Astrocyte (in vitro differentiated cells and primary cell): Measurements from ENCODE around the gene HLF. TPM values are rescaled to one million over a fixed set of nuclear protein-coding genes. Genes with fewer than 3 reads are reported as not detected.

Source experiments
- DNase-seq: peaks from one replicate; pipeline ENCODE4 v3.0.0-alpha.2; 2010; ENCODE audit warnings: low read depth
- FAIRE-seq: peaks from 2 replicates; lab custom pipeline; 2011; peaks lifted over from hg19 to GRCh38; lab: Jason Lieb, UNC
- H2AFZ ChIP-seq: 2 replicates; pipeline ENCODE4 v1.6.0; 2012; ENCODE audit warnings: low read depth, low read length, inconsistent platforms
- H3K27ac ChIP-seq: 2 replicates; pipeline ENCODE4 v1.5.1; 2011; ENCODE audit warnings: low read depth, low read length, inconsistent platforms
- H3K27me3 ChIP-seq: 2 replicates; pipeline ENCODE4 v1.6.0; 2011; ENCODE audit warnings: low read length, inconsistent platforms; ENCODE audit not compliant: insufficient read depth
- H3K36me3 ChIP-seq: 2 replicates; pipeline ENCODE4 v1.5.1; 2011; ENCODE audit warnings: low read length, inconsistent platforms; ENCODE audit not compliant: insufficient read depth
- H3K4me1 ChIP-seq: 2 replicates; pipeline ENCODE4 v1.5.1; 2011; ENCODE audit warnings: low read length, inconsistent platforms; ENCODE audit not compliant: insufficient read depth
- H3K4me2 ChIP-seq: 2 replicates; pipeline ENCODE4 v1.6.0; 2012; ENCODE audit warnings: low read length, inconsistent platforms
- H3K4me3 ChIP-seq: 2 replicates; pipeline ENCODE4 v1.5.1; 2011; ENCODE audit warnings: low read depth, mild to moderate bottlenecking, low read length, inconsistent platforms; ENCODE audit not compliant: insufficient read depth
- H3K79me2 ChIP-seq: 2 replicates; pipeline ENCODE4 v1.6.0; 2012; ENCODE audit warnings: mild to moderate bottlenecking, low read length, inconsistent platforms; ENCODE audit not compliant: insufficient read depth
- H3K9ac ChIP-seq: 2 replicates; pipeline ENCODE4 v1.6.0; 2012; ENCODE audit warnings: mild to moderate bottlenecking, low read length, inconsistent platforms
- H3K9me3 ChIP-seq: 2 replicates; pipeline ENCODE4 v1.5.1; 2012; ENCODE audit warnings: low read depth, mild to moderate bottlenecking, low read length, inconsistent platforms; ENCODE audit not compliant: insufficient read depth
- H4K20me1 ChIP-seq: 2 replicates; pipeline ENCODE4 v1.6.0; 2012; ENCODE audit warnings: low read length, inconsistent platforms; ENCODE audit not compliant: insufficient read depth
- H3K27ac Mint-ChIP-seq: one replicate; pipeline ENCODE4 v1.8.0; 2021; ENCODE audit warnings: mild to moderate bottlenecking, mixed read lengths; ENCODE audit not compliant: unreplicated experiment
- H3K27me3 Mint-ChIP-seq: one replicate; pipeline ENCODE4 v1.8.0; 2021; ENCODE audit warnings: low read depth, mixed read lengths; ENCODE audit not compliant: unreplicated experiment
- H3K36me3 Mint-ChIP-seq: one replicate; pipeline ENCODE4 v1.8.0; 2021; ENCODE audit warnings: low read depth, mixed read lengths; ENCODE audit not compliant: unreplicated experiment
- H3K4me1 Mint-ChIP-seq: one replicate; pipeline ENCODE4 v1.8.0; 2021; ENCODE audit warnings: low read depth, mixed read lengths; ENCODE audit not compliant: unreplicated experiment
- H3K4me3 Mint-ChIP-seq: one replicate; pipeline ENCODE4 v1.8.0; 2021; ENCODE audit warnings: mild to moderate bottlenecking, moderate library complexity, mixed read lengths; ENCODE audit not compliant: unreplicated experiment
- H3K9me3 Mint-ChIP-seq: one replicate; pipeline ENCODE4 v1.8.0; 2021; ENCODE audit warnings: mild to moderate bottlenecking, mixed read lengths; ENCODE audit not compliant: unreplicated experiment
- EZH2 ChIP-seq: IDR thresholded peaks from 2 replicates; pipeline ENCODE4 v1.6.1; 2012; ENCODE audit warnings: mild to moderate bottlenecking, low read length, inconsistent platforms; ENCODE audit not compliant: insufficient read depth
- total RNA-seq: library from RNA; stranded (reverse); gene quantifications from 2 replicates; pipeline ENCODE4 v1.2.1, GENCODE V29; 2021
- TF ChIP-seq, protein P1 (sequence below): IDR thresholded peaks from 2 replicates; pipeline ENCODE4 v1.5.1; 2011; ENCODE audit warnings: low read depth, mild to moderate bottlenecking, inconsistent platforms, low read length, moderate library complexity; ENCODE audit not compliant: insufficient read depth

Gene HLF
- total RNA-seq, 1 donor from 2014 or later, result not detected

DNA sequence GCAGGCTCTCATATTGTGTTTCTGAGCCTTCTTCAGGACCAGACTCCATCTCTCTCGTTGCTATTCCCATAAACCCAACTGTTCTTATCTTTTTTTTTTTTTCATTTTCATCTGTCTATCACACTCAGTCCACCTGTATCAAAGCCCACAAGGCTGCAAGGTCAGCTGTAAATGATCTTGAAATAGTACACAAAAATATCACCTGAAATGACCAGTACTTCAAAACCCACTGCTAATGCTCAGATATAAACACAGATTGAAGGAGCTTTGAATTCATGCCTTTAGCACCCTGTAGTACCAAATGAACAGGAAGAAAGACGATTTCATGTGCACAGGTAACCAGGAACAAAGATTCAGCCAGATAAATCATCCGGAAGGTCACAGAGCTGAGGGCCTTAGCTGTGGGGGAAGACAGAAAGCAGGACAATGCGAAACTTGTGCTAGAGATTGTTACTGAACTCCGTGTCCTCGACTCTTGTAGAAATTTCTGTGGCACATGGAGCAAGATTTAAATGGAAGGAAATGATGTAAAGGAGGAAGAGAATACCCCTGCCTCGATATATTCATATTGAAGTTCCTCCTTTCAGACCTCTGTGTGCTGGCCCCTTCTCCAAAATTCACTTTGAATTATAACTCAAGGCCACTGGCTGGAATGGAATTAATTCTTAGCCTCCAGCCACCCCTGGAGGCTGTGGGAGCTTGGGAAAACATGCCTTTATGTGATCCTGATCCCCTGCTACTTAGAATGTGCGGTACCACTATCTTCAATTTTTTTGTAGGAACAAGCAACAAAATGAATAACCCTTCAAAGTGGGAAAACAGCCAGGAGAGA lies 4.1 kb downstream of the HLF start:
- peaks cover 29% of the 10 kb centered on the region for H3K27me3 ChIP-seq
- no peak overlapping the region for H3K4me2 ChIP-seq
- FAIRE-seq (no peak), DNase-seq (no peak)
- H3K4me3 Mint-ChIP-seq, result no peak overlapping the region
- peaks cover 54% of the 10 kb centered on the region for H3K27me3 Mint-ChIP-seq
- H3K27ac Mint-ChIP-seq, result no peak overlapping the region
- no peaks in the 10 kb centered on the region for H3K36me3 ChIP-seq
- peaks cover 10% of the 10 kb centered on the region for H3K4me1 ChIP-seq
- no peak overlapping the region for H3K27ac ChIP-seq
- TF ChIP-seq EZH2, result no peak
- TF ChIP-seq, protein P1, sequence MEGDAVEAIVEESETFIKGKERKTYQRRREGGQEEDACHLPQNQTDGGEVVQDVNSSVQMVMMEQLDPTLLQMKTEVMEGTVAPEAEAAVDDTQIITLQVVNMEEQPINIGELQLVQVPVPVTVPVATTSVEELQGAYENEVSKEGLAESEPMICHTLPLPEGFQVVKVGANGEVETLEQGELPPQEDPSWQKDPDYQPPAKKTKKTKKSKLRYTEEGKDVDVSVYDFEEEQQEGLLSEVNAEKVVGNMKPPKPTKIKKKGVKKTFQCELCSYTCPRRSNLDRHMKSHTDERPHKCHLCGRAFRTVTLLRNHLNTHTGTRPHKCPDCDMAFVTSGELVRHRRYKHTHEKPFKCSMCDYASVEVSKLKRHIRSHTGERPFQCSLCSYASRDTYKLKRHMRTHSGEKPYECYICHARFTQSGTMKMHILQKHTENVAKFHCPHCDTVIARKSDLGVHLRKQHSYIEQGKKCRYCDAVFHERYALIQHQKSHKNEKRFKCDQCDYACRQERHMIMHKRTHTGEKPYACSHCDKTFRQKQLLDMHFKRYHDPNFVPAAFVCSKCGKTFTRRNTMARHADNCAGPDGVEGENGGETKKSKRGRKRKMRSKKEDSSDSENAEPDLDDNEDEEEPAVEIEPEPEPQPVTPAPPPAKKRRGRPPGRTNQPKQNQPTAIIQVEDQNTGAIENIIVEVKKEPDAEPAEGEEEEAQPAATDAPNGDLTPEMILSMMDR, result no peak
- peaks cover 2% of the 10 kb centered on the region for H3K9me3 Mint-ChIP-seq
- H3K4me3 ChIP-seq, result no peak overlapping the region
- H3K9ac ChIP-seq, result no peak overlapping the region
- H3K9me3 ChIP-seq, result no peaks in the 10 kb centered on the region
- no peaks in the 10 kb centered on the region for H3K4me1 Mint-ChIP-seq
- H4K20me1 ChIP-seq, result no peaks in the 10 kb centered on the region
- no peaks in the 10 kb centered on the region for H3K36me3 Mint-ChIP-seq
- H3K79me2 ChIP-seq, result no peaks in the 10 kb centered on the region
- H2AFZ ChIP-seq, result no peak overlapping the region

DNA sequence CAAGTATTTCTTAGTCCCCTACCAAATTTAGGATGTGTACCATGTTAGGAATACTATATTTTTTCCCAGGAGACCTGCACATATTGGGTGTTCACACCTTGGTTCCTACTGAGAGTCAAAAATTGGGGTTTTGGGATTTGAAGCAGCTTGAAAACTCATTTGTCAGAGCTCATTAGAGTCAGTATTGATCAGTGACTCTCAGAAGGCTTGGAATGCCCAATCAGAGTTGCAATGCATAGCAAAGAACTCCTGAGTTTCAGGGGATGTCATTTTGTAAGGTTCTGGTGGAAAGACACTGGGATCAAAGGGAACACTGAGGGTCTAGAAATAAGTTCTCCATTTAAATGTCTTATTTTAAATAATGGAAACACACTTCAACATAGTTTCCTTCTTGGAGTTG lies 5.1 kb downstream of the HLF start:
- Histone ChIP-seq H3K27me3 (peaks cover 21% of the 10 kb centered on the region), H4K20me1 (no peaks in the 10 kb centered on the region), H3K9me3 (no peaks in the 10 kb centered on the region), H3K27ac (no peak overlapping the region), H3K4me1 (peaks cover 5% of the 10 kb centered on the region), H3K4me2 (no peak overlapping the region), H3K36me3 (no peaks in the 10 kb centered on the region), H2AFZ (no peak overlapping the region), H3K9ac (no peak overlapping the region), H3K4me3 (no peak overlapping the region), H3K79me2 (no peaks in the 10 kb centered on the region)
- H3K27me3 Mint-ChIP-seq, result peaks cover 50% of the 10 kb centered on the region
- no peak overlapping the region for H3K27ac Mint-ChIP-seq
- no peaks in the 10 kb centered on the region for H3K36me3 Mint-ChIP-seq
- TF ChIP-seq, protein P1, result no peak
- no peak for TF ChIP-seq EZH2
- H3K4me1 Mint-ChIP-seq, result no peaks in the 10 kb centered on the region
- no peak overlapping the region for H3K4me3 Mint-ChIP-seq
- no peaks in the 10 kb centered on the region for H3K9me3 Mint-ChIP-seq
- no peak for FAIRE-seq
- DNase-seq, result no peak

DNA sequence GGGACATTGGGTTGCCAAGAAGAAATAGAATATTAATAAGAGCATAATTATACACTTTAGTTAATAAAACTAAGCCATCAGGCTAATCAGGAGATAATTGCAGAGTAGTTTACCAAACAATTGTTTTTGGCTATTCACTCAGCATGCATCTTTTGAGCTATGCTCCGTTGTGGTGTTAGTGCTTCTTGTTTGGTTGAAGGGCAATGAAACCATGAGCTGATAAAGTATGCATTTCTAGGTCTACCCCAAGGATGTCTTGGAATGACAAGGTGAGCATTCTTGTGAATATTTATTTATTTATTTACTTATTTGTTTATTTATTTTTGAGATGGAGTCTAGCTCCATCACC lies 6.4 kb downstream of the HLF start:
- Mint-ChIP-seq H3K4me1 (no peaks in the 10 kb centered on the region), H3K9me3 (no peaks in the 10 kb centered on the region), H3K27ac (no peak overlapping the region), H3K27me3 (peaks cover 44% of the 10 kb centered on the region), H3K36me3 (no peaks in the 10 kb centered on the region), H3K4me3 (no peak overlapping the region)
- H3K4me1 ChIP-seq, result peaks cover 5% of the 10 kb centered on the region
- H3K79me2 ChIP-seq, result no peaks in the 10 kb centered on the region
- H3K9me3 ChIP-seq, result no peaks in the 10 kb centered on the region
- no peak overlapping the region for H3K4me2 ChIP-seq
- FAIRE-seq, result no peak
- no peak overlapping the region for H3K9ac ChIP-seq
- TF ChIP-seq EZH2, result no peak
- TF ChIP-seq, protein P1, result no peak
- no peak overlapping the region for H3K4me3 ChIP-seq
- H2AFZ ChIP-seq, result no peak overlapping the region
- no peaks in the 10 kb centered on the region for H4K20me1 ChIP-seq
- DNase-seq, result no peak
- H3K36me3 ChIP-seq, result no peaks in the 10 kb centered on the region
- peaks cover 13% of the 10 kb centered on the region for H3K27me3 ChIP-seq
- H3K27ac ChIP-seq, result no peak overlapping the region
